Ovary (tissue), 9 donors: ENCODE measurements around the gene SHF. TPM values are rescaled to one million over a fixed set of nuclear protein-coding genes. Genes with fewer than 3 reads are reported as not detected.

Experiments used
- DNase-seq, 5 donors: peaks; one replicate each; pipeline ENCODE4 v3.0.0-alpha.2; 2019 to 2020
- H3K27ac ChIP-seq, 2 donors: fragments of 200-600 bp; one replicate each; pipeline versions ENCODE4 v1.5.1 to v1.8.0; 2019 to 2022
- H3K27me3 ChIP-seq: fragments of 200-600 bp; one replicate; pipeline ENCODE4 v1.8.0; 2022
- H3K36me3 ChIP-seq: fragments of 200-600 bp; sonication (generic); one replicate; pipeline ENCODE4 v1.5.1; 2019
- H3K4me1 ChIP-seq: one replicate; pipeline ENCODE4 v1.8.1; 2013; ENCODE audit warnings: mild to moderate bottlenecking, moderate library complexity; ENCODE audit not compliant: insufficient read depth
- H3K4me3 ChIP-seq: fragments of 200-600 bp; sonication (generic); one replicate; pipeline ENCODE4 v1.5.1; 2017
- H3K9me3 ChIP-seq, 2 donors: fragments of 200-600 bp in 1 of 2; sonication (generic) in 1 of 2; one replicate each; pipeline versions ENCODE4 v1.5.1 to v1.8.1; 2013 to 2019; ENCODE audit warnings: mild to moderate bottlenecking in 1 of 2, moderate library complexity in 1 of 2
- EP300 ChIP-seq: sonication (generic); formaldehyde crosslinking; IDR thresholded peaks from one replicate; pipeline ENCODE4 v1.6.1; 2017; ENCODE audit warnings: antibody characterized with exemption
- POLR2A ChIP-seq: fragments of 450-650 bp; IDR thresholded peaks from one replicate; pipeline ENCODE4 v1.6.1; 2017; ENCODE audit warnings: antibody characterized with exemption, mild to moderate bottlenecking, moderate library complexity
- WGBS, 3 donors: extraction: QIAGEN DNeasy Blood & Tissue Kit in 1 of 3; methylation state at CpG; one replicate each; pipeline versions ENCODE4 v1.1.5 to v1.1.7; 2013 to 2017; 5-methylcytosine and 5-hydroxymethylcytosine counted together
- intact Hi-C, 4 donors: fragments of 100-400 bp; cut with DNase I; formaldehyde crosslinking; loops; one replicate each; pipeline versions ENCODE4 v1.11.0 to v1.15.1; 2022 to 2023
- polyA plus RNA-seq, 2 donors: library from polyadenylated mRNA; stranded (reverse); fragments of 200-250 nt in 1 of 2; fragments of 350-450 nt in 1 of 2; fragmentation: Illumina TruSeq in 1 of 2; extraction: RNeasy Lipid Tissue Mini Kit (QIAGEN cat#74804) in 1 of 2; gene quantifications; one replicate each; pipeline ENCODE4 v1.2.3, GENCODE V29; 2013 to 2014
- total RNA-seq, 7 donors: library from RNA; depleted of rRNA in 2 of 7; stranded (reverse); fragments of >200 nt in 2 of 7; fragmentation: NEBNext Ultra II Directional in 3 of 7; extraction: Animal tissue kit (Norgen Biotek cat#: 25700) in 3 of 7; gene quantifications; one replicate each; pipeline versions ENCODE4 v1.1.0 to v1.2.4, GENCODE V29; 2016 to 2023
- TF ChIP-seq, protein P1 (sequence below), 3 donors: fragments of 450-650 bp in 2 of 3; fragments of 200-600 bp in 1 of 3; IDR thresholded peaks; one replicate each; pipeline versions ENCODE4 v1.5.1 to v1.8.0; 2016 to 2022; ENCODE audit warnings: antibody characterized with exemption in 3 of 3, mild to moderate bottlenecking in 1 of 3
- donor health status: DM: no; HTN: no; CAD: no; lungs with moderate emphysema.
- donor health status: DM: no; HTN: no; CAD: no.
- donor health status: Bipolar disorder and iron deficiency.
- donor health status: DM: yes; HTN: yes; CAD: no.
- donor health status: DM: no; HTN: no; CAD: no.
- donor health status: DM: yes; HTN: yes; CAD: no.

SHF gene
- total and polyA plus RNA-seq, 9 donors, result 17.5 to 45.3 (median 30.5) TPM

DNA sequence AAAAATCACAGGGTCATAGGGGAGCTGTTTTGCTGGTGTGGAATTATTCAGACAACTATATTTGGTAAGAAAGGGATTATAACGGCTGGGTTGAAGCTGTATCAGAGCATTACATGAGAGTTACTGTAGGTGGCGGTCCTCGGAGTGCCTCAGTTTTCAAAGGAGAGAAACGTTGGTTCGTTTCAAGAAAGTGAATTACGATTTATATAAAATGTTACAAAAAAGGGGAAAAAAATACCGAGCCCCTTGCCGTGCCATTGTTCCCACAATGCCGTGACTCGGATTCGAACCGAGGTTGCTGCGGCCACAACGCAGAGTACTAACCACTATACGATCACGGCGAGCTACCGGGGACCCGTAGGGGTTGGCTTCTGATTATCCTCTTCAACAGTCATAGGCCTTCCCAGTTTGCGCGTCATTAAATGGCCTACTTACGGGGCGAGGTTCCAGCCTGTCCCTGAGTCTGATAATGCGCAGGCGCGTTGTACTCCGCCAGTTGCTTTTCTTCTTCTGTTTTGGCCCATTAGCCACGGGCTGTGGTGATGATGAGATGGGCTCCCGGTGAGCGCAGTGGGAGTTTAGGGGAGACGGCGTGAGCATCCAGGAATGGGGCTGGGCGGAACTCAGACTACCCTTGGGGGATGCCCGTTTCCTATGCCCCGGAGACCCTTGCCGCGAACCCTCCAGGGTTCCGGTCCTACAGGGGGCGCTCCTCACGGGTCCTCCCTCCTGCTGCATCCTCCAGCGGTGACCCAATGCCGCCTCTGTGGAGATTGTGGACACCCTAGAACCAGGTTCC is 10.8 kb upstream of the SHF start:
- peak; percentile 94 to 98 (median 96) for DNase-seq
- H3K4me1 ChIP-seq, result no peaks in the 10 kb centered on the region
- no peaks in the 10 kb centered on the region for H3K27me3 ChIP-seq
- WGBS, 3 donors, result 0 to 1% (median 0%) methylated on average over 42 of the region's 42 CpGs
- TF ChIP-seq, protein P1, sequence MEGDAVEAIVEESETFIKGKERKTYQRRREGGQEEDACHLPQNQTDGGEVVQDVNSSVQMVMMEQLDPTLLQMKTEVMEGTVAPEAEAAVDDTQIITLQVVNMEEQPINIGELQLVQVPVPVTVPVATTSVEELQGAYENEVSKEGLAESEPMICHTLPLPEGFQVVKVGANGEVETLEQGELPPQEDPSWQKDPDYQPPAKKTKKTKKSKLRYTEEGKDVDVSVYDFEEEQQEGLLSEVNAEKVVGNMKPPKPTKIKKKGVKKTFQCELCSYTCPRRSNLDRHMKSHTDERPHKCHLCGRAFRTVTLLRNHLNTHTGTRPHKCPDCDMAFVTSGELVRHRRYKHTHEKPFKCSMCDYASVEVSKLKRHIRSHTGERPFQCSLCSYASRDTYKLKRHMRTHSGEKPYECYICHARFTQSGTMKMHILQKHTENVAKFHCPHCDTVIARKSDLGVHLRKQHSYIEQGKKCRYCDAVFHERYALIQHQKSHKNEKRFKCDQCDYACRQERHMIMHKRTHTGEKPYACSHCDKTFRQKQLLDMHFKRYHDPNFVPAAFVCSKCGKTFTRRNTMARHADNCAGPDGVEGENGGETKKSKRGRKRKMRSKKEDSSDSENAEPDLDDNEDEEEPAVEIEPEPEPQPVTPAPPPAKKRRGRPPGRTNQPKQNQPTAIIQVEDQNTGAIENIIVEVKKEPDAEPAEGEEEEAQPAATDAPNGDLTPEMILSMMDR (IDR thresholded peaks at IDR 0.05), result peak; percentile 44 to 86 (median 82)
- TF ChIP-seq POLR2A (peak; percentile 98), EP300 (no peak)
- no peaks in the 10 kb centered on the region for H3K36me3 ChIP-seq
- intact Hi-C loops, result loop anchor here in 2 of 4 donors (2.0 to 5.0 kb wide), 2 partner anchors 32 to 36 kb away; no protein-coding TSS in a partner anchor
- H3K27ac ChIP-seq, result peak overlapping the region; percentile 80 to 97
- H3K9me3 ChIP-seq, result no peaks in the 10 kb centered on the region
- H3K4me3 ChIP-seq, result peak overlapping the region; percentile 73

DNA sequence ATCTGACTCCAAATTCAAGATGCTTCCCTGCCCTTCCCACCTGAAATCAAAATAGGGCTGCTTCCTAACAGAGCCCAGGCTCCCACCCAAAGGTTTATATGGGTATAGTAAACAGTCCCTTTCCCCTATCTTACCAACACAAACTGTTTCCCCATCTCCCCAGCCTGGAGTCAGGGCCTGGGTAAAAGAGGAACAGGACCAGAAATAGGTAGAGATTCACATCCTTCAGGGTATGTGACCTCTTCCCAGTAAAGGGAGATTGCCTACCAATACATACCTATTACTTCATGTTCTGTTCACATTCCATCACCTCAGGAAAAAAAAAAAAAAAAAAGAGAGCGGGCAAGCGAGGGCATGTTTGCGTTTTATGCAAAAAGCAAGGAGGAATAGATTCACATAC is 9.7 kb upstream of the SHF start:
- Histone ChIP-seq H3K27me3 (no peaks in the 10 kb centered on the region), H3K9me3 (no peaks in the 10 kb centered on the region), H3K4me1 (no peaks in the 10 kb centered on the region), H3K27ac (no peak overlapping the region), H3K4me3 (no peak overlapping the region), H3K36me3 (no peaks in the 10 kb centered on the region)
- intact Hi-C loops, result loop anchor here in 1 of 4 donors (5.0 kb wide), 1 partner anchor 35 kb away; no protein-coding TSS in a partner anchor
- no peak for DNase-seq
- whole genome bisulfite sequencing, 3 donors, result 53 to 74% (median 54%) methylated on average over 3 of the region's 3 CpGs
- TF ChIP-seq POLR2A, result no peak
- no peak for TF ChIP-seq EP300
- TF ChIP-seq, protein P1 (IDR thresholded peaks at IDR 0.05), result no peak

DNA sequence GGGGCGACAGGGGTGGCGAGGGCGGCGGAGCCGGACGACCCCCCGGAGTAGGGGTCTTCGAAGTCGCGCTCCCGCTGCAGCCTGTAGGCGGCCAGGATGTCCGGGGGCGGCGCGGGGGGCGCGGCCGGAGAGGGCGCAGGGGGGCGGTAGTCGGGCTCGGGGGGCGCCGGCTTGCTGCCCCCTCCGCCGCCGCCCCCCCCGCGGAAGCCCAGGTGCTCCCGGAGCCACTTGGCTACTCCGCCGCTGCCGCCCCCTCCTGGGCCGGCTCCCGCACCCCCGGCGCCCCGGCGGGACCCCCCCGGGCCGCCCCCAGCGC is 230 bp downstream of the SHF start:
- TF ChIP-seq EP300, result no peak
- TF ChIP-seq, protein P1 (IDR thresholded peaks at IDR 0.05), result no peak
- TF ChIP-seq POLR2A, result no peak
- WGBS, 3 donors, result 0 to 1% methylated on average over 20 to 43 of the region's 43 CpGs; no CpG with 5 or more reads in 1 of the 3 donors
- H3K36me3 ChIP-seq, result no peaks in the 10 kb centered on the region
- H3K4me1 ChIP-seq, result peaks cover 6% of the 10 kb centered on the region
- intact Hi-C loops, result loop anchor here in 2 of 4 donors (5.0 to 10.0 kb wide), 2 partner anchors 115 to 473 kb away; partner anchors contain the start of genes B2M (in 1 of the 2) and PATL2 (in 1 of the 2)
- H3K27me3 ChIP-seq, result no peaks in the 10 kb centered on the region
- H3K4me3 ChIP-seq, result peak overlapping the region; percentile 94
- H3K27ac ChIP-seq, result peak overlapping the region; percentile 86 to 97
- DNase-seq, result peak in 1 of 5 donors; percentile 44
- no peaks in the 10 kb centered on the region for H3K9me3 ChIP-seq

DNA sequence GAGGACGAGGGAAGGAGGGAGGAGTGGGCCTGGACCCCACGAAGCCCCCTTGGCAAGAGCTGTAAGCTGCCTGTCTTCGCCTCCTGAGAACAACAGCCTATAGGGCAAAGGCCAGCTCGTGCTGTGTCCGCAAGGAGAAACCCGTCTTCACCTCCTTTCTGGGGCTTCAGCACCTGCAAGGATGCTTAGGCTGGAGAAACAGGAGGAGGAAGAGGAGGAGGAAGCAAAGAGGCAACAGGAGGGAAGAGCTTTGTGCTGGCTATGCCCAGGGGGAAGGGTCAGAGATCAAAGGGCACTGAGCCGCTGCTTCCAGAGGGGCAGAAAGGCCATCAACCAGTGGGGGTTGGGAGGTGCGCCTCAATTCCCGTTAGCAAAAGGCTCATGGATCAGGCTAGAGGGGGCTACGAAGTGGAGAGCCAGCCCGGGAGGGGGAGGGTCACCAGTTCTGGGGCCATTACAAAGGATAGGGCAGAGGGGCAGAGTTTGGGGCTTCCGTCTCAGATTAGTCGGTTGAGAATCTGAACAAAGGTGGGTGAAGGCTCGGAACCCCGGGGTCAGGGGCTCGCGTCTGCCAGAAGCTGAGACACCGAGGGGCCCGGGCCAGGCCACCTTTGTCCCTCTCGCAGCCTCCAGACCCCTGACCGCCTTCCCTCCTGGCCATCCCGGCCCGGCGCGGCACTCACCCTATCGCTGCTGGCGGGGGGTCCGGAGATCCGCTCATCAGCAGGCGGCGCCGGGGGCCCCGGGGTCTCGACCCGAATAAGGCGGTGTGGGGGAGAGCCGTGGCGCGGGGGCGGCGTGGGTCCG is 792 bp downstream of the SHF start:
- intact Hi-C loops, result loop anchor here in 2 of 4 donors (5.0 to 10.0 kb wide), 2 partner anchors 115 to 472 kb away; partner anchors contain the start of genes B2M (in 1 of the 2) and PATL2 (in 1 of the 2)
- Histone ChIP-seq H3K4me3 (peak overlapping the region; percentile 94), H3K9me3 (no peaks in the 10 kb centered on the region), H3K27ac (peak overlapping the region; percentile 86 to 97), H3K36me3 (no peaks in the 10 kb centered on the region), H3K27me3 (no peaks in the 10 kb centered on the region), H3K4me1 (peaks cover 6% of the 10 kb centered on the region)
- TF ChIP-seq POLR2A (no peak), EP300 (no peak)
- TF ChIP-seq, protein P1 (IDR thresholded peaks at IDR 0.05), result no peak
- WGBS, 3 donors, result 3 to 7% (median 4%) methylated on average over 36 to 42 of the region's 42 CpGs
- peak in 4 of 5 donors; percentile 36 to 70 (median 61) for DNase-seq
